GM19351 (cell line): ENCODE data around the gene QARS1.

Experiments
- ATAC-seq: cut with Tn5 transposase; IDR thresholded peaks from one replicate; pipeline ENCODE4 v1.9.1; 2021; ENCODE audit warnings: mild to moderate bottlenecking, moderate library complexity; ENCODE audit not compliant: unreplicated experiment

QARS1 gene

GRCh38 chr3:49054344-49054862, 50.2 kb downstream of the QARS1 start:
- ATAC-seq = no peak

GRCh38 chr3:49053543-49053942, 51.0 kb downstream of the QARS1 start:
- no peak for ATAC-seq
